DLD1 (cell line): Measurements from ENCODE around the gene RCBTB2.

Experiments
- in situ Hi-C: cut with HindIII; loops from 2 replicates; pipeline ENCODE4 v1.10.0; 2017; ENCODE audit warnings: low sequenced_read_pairs

The RCBTB2 gene

DNA sequence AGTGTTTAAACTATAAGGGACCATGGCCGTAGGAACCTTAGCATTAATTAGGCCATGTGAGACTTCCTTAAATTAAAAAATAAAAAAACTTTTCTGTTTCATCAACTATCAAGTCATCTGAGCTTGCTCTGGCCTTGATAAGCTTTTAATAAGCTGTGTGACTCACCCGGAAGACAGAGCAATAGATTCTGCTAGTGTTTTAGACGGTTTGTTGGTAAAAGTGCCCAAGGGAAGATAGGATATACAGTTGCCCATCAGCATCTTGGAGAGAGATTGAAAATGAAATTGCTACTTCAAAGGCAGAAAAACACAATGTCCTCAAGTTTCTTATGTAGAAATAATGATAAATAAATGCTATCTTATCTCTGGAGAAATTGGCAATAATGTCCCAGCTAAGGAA lies 31.2 kb upstream of the RCBTB2 start:
- in situ Hi-C loops = no loop called here

DNA sequence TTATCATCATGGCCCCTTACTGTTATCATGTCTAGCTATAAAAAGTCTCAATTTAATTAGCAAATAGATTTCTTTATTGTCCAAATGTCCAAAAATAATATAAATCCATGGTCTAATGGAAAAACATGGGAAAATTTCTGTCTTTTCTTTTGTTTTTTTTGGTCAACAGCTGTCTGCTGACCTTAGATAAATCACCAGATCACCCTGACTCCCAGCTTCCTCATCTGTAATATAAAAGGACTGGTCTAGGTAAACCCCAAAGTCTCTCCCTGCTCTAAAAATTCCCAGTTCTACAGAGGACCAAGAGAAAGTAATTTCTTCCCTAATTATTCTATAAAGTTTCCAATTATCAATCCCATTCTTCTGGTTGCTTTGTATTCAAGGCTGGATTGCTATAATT lies 30.7 kb upstream of the RCBTB2 start:
- in situ Hi-C loops = no loop called here

DNA sequence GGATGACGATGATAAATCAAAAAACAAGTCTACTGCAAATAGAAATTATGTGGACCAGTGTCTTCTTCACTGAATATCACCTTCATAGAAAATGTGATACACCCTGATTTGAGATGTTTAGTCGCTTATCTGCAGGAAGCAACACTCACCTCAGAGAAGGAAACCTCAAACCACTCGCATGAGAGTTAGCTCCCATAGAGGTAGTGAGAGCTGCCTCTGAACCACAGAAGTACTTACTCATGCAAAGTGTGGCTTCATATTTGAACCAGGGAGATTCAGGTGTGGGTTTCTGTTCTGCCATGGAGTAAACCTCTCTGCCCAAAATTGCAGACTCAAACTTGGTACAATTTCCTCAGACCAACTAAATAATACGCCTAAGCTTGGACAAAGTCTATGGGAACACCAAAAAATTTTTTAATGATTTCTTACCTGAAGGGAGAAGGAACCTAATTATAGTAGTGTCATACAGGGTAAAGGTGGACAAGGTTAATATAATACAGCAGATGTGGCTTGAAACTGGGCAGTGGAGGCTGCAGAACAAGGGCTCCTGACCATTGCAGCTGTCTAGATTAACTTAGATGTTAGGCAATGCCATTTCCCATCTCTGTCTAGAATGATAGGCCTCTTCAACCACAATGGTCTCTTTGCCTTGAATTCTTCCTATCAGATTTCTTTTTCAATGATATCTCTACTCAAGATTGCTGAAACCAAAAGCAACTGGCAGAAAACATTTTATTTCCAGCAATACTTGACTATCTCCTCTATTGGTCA lies 29.6 kb upstream of the RCBTB2 start:
- in situ Hi-C loops = no loop called here

DNA sequence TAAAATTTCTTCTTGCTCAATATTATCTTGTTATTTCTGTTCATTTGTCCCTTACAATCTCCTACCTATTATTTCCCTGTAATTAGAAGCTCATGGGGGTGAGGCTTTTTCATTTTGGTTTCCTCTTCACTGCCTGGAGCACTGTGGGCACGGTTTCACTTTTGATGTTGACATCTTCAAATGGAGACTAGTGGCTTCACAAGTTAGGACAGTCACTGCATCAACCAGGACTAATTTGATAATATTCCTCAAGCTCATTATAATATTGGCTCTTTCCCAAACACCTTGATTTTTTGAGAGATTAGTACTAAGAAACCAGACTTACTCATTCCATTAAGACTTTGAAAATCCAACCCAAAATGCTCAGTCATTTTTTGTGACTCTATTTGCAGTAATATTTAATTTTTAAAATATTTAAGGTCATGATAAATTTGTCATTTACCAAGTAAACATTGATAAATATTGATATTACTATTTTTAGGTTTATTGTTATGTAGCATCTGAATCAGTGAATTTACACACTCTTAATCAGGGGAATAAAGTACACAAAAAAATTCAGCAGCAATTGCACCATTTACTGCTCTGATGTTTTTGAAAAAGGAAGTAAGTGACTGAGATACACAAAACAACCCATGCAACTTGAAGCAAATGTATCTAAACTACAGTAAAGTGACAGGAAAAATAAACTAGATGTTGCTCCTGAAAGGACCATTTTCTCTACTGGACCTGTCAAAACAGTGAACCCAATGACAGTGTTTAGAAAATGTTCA lies 28.8 kb upstream of the RCBTB2 start:
- in situ Hi-C loops = no loop called here

DNA sequence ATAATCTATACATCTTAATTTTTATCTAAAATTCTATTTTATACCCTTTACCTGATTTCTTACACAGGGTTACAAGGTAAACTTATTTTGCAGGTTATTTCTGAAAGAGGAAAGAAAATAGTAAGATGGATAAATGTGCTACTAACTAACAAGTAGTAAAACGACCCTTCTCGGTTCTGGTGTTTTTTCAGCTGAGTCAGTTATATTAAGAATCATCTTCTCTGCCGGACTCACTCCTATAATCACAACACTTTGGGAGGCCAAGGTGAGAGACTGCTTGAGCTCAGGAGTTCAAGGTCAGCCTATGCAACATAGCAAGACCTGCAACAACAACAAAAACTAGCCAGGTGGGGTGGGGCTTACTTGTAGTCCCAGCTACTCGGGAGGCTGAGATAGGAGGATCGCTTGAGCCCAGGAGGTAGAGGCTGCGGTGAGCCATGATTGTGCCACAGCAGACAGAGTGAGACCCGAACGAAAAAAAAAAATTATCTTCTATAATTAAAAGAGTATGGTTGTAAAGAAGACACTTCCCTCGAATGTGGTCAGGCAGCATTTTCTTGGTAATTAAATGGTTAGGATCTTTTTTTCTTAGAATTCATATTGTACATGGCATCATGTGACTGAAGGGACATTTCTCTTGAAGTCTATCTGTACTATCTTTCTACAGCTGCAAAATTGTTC lies 27.9 kb upstream of the RCBTB2 start:
- in situ Hi-C loops = no loop called here

DNA sequence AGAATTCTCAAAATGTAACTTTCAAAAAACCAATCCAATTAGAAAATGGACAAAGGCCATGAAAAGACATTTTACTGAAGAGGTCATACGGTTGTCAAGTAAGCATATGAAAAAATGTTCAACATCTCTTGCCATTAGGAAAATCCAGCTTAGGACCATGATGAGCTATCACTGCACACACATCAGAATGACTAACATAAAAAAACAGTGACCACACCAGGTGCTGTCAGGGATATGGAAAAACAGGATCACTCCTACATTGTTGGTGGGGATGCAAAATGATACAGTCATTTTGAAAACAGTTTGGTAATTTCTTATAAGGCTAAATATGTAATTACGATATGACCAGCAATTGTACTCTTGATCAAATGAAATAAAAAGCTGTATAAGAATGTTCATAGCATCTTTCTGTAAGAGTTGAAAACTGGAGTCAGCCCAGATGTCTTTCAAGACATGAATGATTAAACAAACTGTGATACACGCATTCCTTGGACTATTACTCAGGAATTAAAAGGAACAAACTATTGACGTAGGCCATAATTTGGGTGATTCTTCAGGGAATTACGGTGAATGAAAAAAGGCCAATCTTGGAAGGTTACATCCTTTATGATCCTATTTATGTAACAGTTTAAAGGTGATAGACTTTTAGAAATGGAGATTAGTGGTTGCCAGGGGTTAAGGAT lies 26.9 kb upstream of the RCBTB2 start:
- in situ Hi-C loops = no loop called here

DNA sequence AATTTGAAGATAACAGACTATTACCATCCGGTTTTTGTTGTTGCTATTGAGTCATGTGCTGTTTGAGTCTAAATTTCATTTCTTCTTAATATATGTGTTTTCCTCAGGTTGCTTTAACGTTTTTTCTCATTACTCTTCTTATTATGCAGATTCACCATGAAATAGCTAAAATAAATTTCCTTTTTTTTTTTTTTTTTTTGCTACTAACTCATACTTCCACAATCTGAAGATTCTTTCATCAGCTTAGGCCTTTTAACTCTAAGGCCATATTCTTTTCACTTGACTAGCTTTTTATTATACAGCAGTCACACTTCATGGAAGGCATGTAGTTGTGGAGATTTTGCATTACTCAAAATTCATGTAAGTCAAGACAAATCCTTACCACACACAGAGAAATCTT lies 23.9 kb upstream of the RCBTB2 start:
- in situ Hi-C loops = no loop called here

DNA sequence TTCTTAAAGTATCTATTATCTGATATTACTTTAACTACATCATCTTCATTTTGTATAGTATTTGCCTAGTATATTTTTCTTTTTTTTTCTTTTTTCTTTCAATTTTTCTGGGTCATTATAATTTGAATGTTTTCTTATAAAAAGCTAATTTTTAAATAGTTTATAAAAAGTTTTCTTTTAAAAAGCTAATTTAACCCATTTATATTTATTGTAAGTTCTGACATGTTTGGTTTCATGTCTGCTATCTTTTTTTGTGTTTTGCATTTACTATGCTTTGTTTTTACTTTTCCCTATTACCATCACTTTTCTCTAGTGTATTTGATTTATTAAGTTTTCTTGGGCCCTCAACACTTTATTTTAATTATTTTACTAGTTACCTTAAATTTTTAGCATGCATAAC lies 22.6 kb upstream of the RCBTB2 start:
- in situ Hi-C loops = no loop called here

DNA sequence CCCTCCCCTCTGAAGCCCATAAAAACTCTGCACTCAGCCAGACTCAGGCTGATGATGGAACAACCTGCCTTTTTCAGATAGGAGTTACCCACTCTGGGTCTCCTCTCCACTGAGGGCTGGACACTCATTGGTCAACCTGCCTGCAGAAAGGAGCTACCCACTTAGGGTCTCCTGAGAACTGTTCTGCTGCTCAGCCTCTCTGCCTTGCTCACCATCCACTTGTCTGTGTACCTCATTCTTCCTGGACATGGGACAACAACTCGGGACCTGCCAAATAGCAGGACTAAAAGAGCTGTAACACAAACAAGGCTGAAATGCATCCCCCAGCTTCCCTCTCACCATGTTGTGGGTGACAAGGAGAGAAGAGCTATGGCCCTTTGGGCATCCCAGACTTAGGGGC lies 18.4 kb upstream of the RCBTB2 start:
- in situ Hi-C loops = no loop called here

DNA sequence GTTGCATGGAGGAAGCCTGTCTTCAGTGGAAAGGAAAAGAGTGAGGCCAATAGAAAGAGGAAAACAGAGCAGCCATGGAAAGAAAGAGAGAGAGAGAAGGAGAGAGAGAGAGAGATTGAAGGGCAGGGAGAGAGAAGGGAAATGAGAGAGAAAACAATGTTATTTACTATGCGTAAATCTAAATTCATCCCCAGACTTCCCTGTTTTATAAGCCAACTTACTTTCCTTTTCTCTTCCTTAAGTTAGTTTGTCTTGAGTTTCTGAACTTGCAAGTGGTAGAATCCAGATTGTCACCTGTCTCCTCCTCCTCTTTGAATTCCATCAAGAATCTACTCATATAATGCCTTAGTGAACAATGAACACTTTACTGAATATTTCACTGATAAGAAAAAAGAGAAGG lies 16.8 kb upstream of the RCBTB2 start:
- in situ Hi-C loops = no loop called here

DNA sequence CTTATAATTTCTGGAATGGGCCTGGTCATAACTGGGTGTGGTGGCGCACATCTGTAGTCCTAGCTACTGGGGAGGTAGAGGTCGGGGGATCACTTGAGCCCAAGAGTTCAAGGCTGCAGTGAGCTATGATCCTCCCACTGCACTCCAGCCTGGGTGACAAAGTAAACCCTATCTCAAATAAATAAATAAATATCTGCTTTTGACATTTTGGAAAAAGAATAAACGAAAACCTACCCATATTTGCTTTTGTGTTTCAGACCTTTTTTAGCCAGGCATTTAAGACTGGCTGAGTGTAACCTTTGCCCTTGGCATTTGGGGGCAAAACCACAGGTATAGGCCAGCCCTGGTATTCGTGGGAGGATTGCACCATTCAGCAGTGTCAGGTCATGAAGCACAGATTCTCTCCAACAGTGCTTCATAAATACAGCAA lies 14.8 kb upstream of the RCBTB2 start:
- in situ Hi-C loops = no loop called here

DNA sequence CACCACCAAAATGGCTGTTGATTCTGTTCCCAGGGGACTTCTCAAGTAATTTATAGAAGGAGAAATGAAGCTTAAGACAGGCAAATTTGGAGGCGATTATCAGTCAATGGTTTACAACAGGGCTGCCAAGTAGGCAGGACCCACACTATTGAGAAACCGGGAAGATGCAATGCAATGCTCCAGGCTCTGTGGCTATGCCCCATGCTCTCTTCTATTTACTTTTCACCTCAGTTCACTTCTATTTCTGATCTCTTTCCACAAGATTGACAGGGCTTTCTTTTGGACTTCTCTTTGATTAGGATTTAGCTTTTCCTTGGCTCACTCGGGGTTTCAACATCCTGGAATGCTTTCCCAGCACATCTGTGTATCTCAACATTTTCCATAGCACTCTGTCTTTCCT lies 12.7 kb upstream of the RCBTB2 start:
- in situ Hi-C loops = no loop called here

DNA sequence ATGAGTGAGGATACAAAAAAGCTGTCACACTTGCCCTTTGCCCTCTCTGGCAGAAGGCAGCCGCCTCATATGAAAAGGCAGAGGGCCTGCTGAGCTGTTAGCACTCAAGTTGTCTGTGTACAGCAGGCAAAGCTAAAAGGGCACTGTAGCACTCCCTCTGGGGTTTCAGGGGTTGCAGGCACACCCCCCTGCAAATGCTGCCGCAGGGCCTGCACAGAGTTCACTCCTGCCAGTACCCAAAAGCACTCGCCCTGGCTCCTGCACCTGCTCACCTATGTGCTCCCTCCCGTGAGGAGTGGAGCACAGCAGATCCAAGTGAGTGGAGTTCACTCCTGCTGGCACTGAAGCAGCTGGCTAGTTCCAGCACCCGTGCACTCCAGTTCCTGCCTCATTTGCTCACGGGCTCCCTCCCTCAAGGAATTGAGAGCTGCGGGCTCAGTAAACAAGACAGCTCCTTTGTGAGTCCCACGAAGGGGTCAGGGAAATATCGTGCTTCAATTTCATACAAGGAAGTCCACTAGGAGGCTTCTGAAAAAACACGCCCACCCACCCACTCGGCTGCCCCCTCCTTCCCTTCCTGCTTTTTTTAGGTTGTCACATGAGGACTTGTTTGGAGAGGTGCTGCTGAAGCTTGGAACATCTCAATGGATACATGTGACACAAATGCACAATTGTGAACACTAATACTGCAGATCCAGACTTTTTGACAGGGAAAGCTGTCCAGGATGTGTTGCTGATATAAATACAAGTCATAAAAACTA lies 9.9 kb upstream of the RCBTB2 start:
- in situ Hi-C loops = no loop called here

DNA sequence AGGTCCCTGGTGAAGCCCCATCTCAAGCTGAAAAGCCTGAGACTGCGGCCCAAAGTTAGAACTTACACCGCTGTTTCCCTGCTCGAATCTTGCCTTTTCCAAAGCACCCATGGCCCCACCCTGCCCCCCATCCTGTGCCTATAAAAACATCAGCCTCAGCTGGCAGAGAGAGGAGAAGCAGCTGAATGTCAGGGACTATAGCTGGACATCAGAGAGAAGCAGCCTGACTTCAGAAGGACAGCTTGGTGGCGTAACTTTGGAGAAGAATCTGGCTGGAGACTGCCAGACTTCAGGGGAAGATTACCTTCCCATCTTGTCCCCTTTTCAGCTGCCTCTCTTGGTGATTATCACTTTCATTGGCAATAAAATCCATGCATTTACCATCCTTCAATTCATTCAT lies 9.3 kb upstream of the RCBTB2 start:
- in situ Hi-C loops = no loop called here

DNA sequence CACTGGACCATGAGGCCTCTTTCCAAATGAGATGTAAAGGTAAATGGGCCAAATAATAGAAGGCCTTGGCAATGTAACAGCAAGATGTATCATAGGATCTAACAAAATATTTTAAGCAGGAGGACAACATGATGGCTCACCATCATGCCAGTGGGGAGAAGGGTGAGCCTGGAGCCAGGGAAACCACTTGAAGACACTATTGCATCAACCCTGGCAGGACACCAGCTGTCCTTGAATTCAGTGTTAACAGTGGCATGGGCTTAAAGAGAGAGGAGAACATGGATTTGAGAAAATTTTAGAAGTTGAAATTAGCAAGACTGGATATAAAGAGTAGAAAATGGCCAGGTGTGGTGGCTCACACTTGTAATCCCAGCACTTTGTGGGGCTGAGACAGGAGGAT lies 6.7 kb upstream of the RCBTB2 start:
- in situ Hi-C loops = no loop called here

DNA sequence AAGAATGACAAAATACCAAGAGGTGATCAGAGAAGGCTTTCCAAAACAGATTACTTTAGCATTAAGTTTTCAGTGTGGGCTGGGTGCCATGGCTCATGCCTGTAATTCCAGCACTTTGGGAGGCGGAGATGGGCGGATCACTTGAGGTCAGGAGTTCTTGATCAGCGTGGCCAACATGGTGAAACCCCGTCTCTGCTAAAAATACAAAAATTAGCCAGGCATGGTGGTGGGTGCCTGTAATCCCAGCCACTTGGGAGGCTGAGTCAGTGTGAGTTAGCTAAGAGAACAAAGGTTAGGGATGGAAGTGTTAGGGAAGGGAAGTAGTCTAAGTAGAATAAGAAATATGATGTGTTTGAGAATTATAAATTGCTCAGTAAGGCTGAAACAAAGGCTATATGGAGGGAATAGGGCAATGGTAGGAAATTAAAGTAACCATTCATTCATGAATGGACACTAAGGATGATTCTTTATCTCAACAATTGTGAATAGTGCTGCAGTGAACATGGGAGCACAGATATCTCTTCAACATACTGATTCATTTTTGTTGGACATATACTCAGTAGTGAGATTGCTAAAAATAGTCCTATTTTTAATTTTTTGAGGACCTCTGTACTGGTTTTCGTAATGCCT lies 3.9 kb upstream of the RCBTB2 start:
- in situ Hi-C loops = no loop called here

DNA sequence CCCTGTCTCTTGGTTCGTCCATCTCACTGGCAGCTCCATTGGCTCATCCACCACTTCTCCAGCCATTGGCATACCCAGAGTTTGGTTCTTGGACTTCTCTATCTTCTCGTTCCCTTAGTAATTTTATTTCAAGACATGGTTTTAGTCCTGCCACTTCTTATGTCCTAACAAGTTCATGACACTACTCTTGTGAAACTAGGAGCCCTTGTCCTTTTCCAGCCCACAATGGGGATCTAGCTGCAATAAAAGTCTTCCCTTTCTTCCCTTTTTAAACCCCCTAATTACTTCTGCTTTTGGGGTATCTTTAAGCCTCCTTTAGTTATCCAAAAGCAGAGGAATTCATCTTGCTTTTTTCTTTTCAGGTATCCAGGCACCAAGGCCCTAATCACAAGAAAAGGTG lies 2.9 kb upstream of the RCBTB2 start:
- in situ Hi-C loops = no loop called here

DNA sequence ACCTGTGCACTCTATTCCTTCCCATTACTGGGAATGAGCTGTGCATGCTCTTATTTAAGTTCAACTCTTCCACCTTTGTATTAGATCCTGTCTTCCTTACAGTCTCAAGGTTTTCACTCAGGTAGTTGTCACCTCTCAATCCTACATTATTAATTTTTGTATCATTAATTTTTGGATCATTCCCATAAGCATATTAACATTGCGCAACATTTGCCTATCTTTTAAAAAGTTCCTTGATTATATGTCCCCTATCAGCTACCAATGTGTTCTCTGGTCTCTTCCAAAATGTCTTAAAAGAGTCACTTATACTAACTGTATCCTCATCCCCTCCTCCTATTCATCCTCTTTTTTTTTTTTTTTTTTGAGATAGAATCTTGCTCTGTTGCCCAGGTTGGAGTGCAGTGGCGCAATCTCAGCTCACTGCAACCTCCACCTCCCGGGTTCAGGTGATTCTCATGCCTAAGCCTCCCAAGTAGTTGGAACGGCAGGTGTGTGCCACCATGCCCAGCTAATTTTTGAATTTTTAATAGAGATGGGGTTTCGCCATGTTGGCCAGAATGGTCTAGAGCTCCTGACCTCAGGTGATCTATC lies 2.1 kb upstream of the RCBTB2 start:
- in situ Hi-C loops = no loop called here

DNA sequence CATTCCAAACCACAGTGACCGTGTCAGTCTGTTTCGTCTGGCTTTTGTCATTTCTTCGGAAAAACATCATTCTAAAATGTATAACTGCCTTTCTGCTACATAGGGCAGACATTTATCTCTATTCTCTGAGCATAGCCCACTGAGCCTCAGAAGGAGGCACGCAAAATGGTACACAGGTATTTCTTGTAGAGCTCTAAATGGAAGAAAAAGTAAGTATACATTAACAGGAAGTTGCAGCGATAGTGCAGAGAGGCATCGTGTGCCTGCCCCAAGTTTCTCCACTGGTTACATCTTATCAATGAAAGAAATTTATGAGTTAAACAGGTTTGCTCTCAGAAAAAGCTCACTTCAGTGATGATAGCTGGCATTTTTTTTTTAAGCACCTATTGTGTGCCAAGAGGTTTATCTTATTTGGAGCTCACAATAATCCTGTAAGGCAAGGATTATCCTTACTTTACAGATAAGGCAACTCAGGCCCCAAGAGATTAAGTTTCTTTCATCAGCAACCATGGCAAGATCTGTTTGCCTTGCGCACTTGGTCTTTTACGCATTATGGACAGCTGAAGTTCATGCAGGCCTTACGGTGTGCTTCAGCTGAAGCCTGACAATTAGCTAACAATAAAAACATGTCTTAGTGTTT lies 1.2 kb upstream of the RCBTB2 start:
- in situ Hi-C loops = no loop called here

DNA sequence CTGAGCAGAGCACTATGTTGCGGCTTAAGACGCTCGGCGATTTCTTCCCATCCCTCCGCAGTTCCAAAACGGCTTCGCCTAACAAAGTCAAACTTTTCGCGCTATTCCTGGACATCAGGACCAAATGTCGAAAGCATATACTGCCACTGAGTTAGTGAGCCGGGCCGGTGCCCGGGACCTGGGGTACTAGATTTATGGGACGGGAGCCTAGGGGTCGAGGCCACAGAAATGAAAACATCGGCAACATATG lies 699 bp downstream of the RCBTB2 start:
- in situ Hi-C loops = no loop called here
